NCI-H510A treated with DMSO at 0.1 percent for 48 hours (cell line): ENCODE data around the gene GNAS-AS1.

Experiments
- DNase-seq: peaks from one replicate; lab custom pipeline; 2025; lab: John Stamatoyannopoulos, UW

The GNAS-AS1 gene

GRCh38 chr20:58886546-58886945 is 35.8 kb upstream of the GNAS-AS1 start:
- DNase-seq = no peak

DNA sequence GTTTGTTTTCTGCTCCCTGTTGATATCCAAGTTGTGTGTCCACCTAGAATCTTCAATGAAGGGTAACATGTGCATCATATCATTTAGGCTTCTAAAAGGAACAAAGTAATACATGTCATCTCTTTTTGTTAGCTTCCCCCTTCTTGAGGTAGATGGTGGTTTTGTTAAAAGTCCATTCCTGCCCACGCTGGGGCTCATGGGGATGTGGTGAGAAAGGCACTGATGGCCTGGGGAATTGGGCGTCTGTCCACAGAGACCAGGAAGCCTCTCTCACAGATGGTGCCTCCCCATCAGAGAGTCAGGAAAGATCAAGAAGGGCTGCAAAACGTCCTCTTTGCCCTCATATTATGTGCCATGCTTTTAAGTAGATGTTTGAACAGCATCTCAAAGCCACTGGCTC is 34.3 kb upstream of the GNAS-AS1 start:
- DNase-seq = no peak

DNA sequence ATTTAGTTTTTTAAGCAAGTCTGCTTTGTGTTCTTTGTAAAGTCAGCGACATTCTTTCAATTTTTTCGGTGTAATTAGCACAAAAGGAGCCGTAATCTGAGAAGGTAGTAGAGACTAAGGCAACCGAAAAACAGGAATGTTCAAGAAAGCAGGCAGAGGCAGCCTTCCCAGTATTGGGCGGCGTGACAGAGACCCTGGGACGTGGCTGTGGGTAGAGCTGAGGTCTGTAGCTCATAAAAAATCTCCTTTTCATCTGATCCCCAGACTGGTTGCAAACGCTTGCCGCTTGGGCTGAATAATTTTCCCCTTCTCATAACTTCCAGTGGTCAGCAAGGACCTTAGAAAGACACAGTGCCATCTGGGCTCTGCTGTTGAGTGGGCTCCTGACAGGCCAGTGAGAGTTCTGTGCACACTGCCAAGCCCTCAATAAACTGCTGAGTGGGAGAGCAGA is 32.6 kb upstream of the GNAS-AS1 start:
- no peak for DNase-seq

DNA sequence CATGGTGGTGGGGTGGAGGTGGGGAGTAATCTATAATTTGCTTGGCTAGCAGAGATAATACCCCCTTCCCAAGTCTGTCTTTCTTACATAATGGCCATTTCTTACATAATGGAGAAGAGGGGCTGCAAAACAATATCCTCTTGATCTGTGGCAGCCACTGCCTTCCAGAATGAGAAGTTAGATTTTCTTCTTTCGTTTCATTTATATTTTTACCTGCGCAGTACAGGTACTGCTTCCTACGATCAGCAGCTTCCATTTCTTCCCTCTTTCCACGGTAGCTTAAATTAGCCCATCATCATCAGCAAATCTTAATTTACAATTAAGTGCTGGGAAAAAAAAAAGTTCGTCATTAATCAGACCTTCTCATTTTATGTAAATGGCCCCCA is 32.0 kb upstream of the GNAS-AS1 start:
- no peak for DNase-seq

- DNase-seq = no peak
Observed at GRCh38 chr20:58880994-58881752, 30.5 kb upstream of the GNAS-AS1 start.

GRCh38 chr20:58880441-58880840 is 29.7 kb upstream of the GNAS-AS1 start:
- DNase-seq = no peak

GRCh38 chr20:58878399-58878798 is 27.7 kb upstream of the GNAS-AS1 start:
- no peak for DNase-seq

DNA sequence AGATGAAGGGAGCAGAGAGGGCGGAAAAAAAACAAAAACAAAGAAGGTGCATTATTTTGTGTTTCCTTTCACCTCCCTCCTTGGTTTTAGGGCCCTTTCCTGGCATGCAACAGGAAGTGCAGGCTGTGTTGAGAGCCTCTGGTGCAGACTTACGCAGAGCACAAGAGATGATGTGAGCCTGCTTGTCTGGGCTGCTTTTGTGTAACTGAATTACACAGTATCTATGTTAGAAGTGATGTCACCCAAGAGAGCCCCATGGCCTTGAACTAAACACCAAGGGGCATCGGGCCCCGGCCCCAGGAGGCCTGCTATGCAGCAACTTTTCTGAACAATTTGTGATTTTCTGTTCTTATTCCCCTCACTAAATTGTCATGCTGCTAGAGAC is 27.3 kb upstream of the GNAS-AS1 start:
- no peak for DNase-seq

DNA sequence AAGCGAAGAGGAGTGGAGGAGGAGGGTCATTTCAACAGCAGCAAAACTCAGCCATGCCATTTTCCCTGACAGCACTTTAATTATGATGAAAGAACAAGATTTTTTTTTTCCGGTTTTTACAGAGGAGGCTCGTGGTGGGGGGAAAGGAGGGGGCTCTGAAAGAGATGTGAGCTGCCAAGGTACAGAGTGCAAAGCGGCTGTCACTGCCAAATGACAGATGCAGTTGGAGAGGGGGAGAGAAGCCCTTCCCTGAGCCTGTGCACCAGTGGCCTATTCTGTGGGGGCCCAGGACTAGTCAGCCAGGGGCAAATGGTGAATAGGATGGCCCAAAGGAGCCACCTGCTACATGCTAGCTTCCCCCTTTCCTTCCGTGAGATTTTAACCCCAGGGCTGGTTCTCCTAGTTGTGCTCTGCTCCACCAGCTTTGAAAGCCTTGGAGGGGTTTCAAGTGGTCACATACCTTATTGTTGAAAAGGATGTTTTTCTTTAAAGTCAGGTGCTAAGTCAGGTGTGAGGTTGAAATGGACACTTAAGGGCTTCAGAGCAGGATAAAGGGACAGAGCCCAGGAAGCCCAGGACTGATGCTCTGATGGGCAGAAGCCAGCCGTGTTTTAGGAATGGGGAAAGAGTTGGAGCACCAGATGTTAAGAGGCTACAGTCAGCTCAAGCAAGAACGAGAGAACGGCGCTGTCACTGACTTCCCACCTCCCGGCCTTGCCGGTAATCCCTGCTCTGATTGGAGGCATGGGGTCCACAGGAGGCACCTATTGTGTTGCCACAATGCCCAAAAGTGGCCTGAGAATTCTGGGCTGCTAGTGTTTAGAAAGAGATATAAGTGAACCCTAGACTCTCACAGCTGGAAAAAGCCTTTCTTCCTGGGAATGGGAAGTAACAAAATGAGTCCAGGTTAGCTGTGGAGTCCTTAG is 26.6 kb upstream of the GNAS-AS1 start:
- no peak for DNase-seq

- no peak for DNase-seq
Observed at GRCh38 chr20:58876437-58876836, 25.7 kb upstream of the GNAS-AS1 start.

- DNase-seq = no peak
Observed at GRCh38 chr20:58875541-58876134, 24.9 kb upstream of the GNAS-AS1 start.

- DNase-seq = no peak
Observed at GRCh38 chr20:58875111-58875510, 24.4 kb upstream of the GNAS-AS1 start.

GRCh38 chr20:58874469-58874868 is 23.8 kb upstream of the GNAS-AS1 start:
- DNase-seq = no peak

GRCh38 chr20:58871533-58872102 is 20.9 kb upstream of the GNAS-AS1 start:
- no peak for DNase-seq

DNA sequence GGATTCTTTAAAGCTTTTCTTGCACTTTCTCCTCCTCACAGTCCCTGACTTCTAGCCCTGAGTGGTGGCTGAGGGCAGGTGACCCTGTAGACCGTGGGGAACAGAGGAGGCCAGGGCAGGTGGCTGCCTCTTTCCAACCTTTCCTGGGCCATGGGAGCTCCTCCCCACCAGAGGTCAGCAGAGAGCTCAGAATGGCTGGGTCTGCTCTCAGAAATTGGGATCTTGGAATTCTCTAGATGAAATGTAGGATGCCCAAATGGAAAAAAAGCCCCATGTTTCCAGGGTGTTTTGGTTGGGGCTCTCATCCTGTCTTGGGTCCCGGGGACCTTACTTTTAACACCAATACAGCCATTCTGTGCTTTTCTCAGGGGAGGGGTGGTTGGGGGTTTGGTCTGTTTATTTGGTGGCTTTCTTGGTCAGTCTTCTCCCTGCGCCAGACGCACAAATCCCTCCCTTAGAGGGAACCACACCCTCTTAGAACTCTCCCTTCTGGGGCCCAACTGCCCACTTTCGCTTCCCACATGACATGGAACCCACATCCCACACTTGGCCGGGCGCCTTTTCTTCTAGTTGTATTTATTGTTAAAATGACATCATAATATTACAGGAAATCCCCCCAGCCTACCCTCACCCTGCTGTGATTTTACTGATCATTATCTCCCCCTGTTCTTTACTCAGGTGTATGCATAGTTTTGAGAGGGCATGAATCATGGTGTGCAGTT is 19.8 kb upstream of the GNAS-AS1 start:
- DNase-seq = peak; percentile 32

DNA sequence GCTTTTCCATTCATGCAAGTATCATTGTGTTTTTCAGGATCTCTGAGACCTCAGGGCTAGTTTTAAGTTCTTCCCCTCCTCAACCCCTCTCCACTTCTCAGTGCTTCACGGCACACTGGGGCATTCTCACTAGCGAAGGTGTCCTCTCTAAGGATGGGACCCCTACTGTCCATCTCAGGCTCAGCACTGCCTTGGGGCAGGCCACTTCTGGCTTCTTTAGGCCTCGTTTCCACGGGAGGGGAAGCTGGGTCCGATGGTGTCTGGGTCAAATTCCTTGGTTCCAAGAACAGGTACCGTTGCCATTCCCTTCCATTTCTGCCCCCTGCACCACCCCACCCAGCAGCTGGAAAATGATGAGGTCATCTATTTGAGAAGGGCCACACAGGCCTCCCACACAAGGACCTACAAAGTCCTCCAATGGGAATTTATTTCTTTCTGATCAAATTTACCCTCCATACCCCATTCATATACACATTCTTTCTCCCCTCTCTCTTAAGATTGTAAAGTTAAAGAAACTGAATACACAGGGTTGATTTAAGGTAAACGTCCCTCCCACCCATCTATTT is 19.0 kb upstream of the GNAS-AS1 start:
- no peak for DNase-seq

- no peak for DNase-seq
Observed at GRCh38 chr20:58868795-58869194, 18.1 kb upstream of the GNAS-AS1 start.

- DNase-seq = no peak
Observed at GRCh38 chr20:58867211-58867610, 16.5 kb upstream of the GNAS-AS1 start.

DNA sequence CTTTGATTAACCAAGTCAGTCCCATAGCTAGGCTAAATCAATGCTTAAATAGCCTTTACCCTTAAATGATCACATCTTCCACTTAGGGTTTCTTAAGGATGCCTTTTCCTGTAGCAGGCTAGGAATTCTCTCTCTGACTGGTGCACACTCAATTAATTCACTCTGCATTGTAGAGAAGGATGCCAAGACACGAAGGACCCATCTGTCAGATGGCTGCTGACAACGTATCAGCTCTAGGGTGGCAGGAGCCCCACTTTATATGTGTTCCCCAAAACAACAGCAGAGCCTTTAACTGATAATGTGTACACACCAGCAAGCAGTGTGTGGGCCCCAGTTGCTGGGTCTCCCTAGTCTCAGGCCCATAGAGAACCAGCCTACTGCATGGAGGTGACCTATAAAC is 15.1 kb upstream of the GNAS-AS1 start:
- DNase-seq = no peak

DNA sequence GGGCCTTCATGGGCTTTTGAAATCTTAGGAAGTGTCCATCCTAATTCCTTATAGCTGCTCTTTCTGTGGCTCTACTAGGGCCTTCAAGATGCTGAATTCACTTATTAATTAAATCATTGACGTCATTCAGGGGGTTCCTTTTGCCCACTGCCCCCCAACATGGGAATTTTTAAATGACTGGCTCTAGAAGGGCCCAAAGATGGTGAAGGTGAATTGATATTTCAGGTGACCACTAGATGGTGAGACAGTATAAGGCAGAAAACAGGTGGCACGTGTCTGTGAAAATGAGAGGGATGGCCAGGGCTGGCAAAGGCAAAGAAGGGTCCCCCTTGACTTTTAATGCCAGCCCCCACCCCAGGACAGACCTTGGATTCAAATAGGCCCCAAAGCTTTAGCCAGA is 13.6 kb upstream of the GNAS-AS1 start:
- no peak for DNase-seq

GRCh38 chr20:58863044-58863790 is 12.5 kb upstream of the GNAS-AS1 start:
- DNase-seq = no peak
